ENCODE data around the gene ACOT11. TPM values are rescaled to one million over a fixed set of nuclear protein-coding genes. Genes with fewer than 3 reads are reported as not detected.
A peak's percentile ranks its signal among the peaks of the same experiment; 100 is the strongest.

Gene ACOT11
- total and polyA plus RNA-seq, 2 of the 13 experiments (the other 11 are each of a cell fraction or from before 2014, with no cell fraction given): 2.6 to 3.3 TPM

DNA sequence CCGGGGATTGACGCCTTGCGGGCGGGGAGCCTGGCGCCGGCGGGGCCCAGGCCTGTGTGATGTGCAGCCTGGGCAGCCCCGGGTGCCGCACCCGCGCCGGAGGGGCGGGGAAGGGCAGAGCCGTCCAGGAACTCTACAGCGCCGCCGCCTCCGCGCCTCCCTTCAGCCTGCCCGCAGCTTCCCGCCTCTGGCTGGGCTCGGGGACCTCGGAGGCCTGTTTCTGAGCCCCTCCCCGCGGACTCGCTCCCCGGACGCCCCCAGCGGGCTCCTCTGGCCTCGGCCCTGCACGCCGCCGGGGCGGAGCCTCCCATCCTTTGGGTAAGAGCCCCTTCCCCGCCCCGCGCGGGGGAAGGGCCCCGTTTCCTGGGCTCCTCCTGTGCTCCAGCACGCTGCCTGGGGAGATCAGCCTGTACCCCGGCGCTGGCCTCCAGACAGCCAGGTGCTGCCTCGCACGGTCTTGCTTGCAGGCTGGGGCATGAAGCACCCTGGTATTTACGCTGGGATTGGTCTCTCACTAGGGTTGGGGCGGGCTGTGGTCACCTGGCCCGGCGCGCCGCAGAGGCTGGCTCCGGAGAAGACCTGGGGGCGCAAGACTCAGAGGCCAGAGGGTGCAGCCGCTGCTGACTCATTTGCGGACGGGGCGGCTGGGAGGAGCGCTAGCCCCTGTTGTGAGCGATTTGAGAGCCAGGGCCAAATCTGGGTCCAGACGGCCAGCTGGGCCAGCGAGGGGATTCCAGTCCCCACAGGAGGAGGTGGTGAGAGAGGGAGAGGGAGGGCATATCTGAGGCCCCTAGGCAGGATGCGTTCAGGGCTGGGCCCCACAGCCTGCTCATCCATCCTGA lies 5.7 kb upstream of the ACOT11 start (continued):
- TF ChIP-seq ZNF512 (CRISPR knock-in tag; IDR thresholded peaks at IDR 0.05) (no peak), POGZ (CRISPR knock-in tag; IDR thresholded peaks at IDR 0.05) (no peak; the same call in 1 of the 2 replicates), ZSCAN20 (CRISPR knock-in tag; IDR thresholded peaks at IDR 0.05; ENCODE audit: borderline replicate concordance) (no peak; the same call in 1 of the 2 replicates), MBD4 (IDR thresholded peaks at IDR 0.05; ENCODE audit: borderline replicate concordance, low read length) (no peak), ZNF550 (CRISPR knock-in tag; IDR thresholded peaks at IDR 0.05; ENCODE audit: borderline replicate concordance) (no peak), ZNF768 (CRISPR knock-in tag; IDR thresholded peaks at IDR 0.05) (peak; percentile 40; the same call in 1 of the 2 replicates), SRSF4 (IDR thresholded peaks at IDR 0.05; ENCODE audit: low read depth, low read length, poor library complexity, severe bottlenecking) (no peak), ZNF589 (CRISPR knock-in tag; conservative IDR thresholded peaks at IDR 0.05) (0 out of 2 replicates have a peak, but pooled peaks have one; percentile 72), ZSCAN22 (CRISPR knock-in tag; IDR thresholded peaks at IDR 0.05) (no peak), SMYD3 (CRISPR knock-in tag; IDR thresholded peaks at IDR 0.05) (no peak), ZNF615 (CRISPR knock-in tag; IDR thresholded peaks at IDR 0.05; ENCODE audit: borderline replicate concordance) (no peak), MBNL3 (CRISPR knock-in tag; conservative IDR thresholded peaks at IDR 0.05) (no peak), ZNF614 (CRISPR knock-in tag; IDR thresholded peaks at IDR 0.05; ENCODE audit: borderline replicate concordance) (peak; percentile 28; the same call in 1 of the 2 replicates), ZNF17 (CRISPR knock-in tag; IDR thresholded peaks at IDR 0.05) (no peak), ZIK1 (CRISPR knock-in tag; IDR thresholded peaks at IDR 0.05; ENCODE audit: borderline replicate concordance, low read depth) (peak; percentile 57; the same call in 1 of the 2 replicates), AGO2 (optimal IDR thresholded peaks at IDR 0.05; ENCODE audit: low read depth, low read length) (no peak), JUN (CRISPR knock-in tag; IDR thresholded peaks at IDR 0.05) (no peak), ZNF337 (CRISPR knock-in tag; IDR thresholded peaks at IDR 0.05; ENCODE audit: borderline replicate concordance, low read depth) (peak; percentile 45; the same call in 1 of the 2 replicates), RAD51 (IDR thresholded peaks at IDR 0.05; ENCODE audit: borderline replicate concordance) (no peak), ZNF253 (CRISPR knock-in tag; IDR thresholded peaks at IDR 0.05; ENCODE audit: borderline replicate concordance) (peak; percentile 72; the same call in 1 of the 2 replicates), KMT2A (CRISPR knock-in tag; IDR thresholded peaks at IDR 0.05) (peak; percentile 63; the same call in 1 of the 2 replicates), ZEB1 (IDR thresholded peaks at IDR 0.05; ENCODE audit: insufficient replicate concordance, low read depth) (no peak), ISX (CRISPR knock-in tag; conservative IDR thresholded peaks at IDR 0.05) (0 out of 2 replicates have a peak, but pooled peaks have one; percentile 76), DMAP1 (CRISPR knock-in tag; IDR thresholded peaks at IDR 0.05) (peak; percentile 57)
- TF ChIP-seq, protein P1, sequence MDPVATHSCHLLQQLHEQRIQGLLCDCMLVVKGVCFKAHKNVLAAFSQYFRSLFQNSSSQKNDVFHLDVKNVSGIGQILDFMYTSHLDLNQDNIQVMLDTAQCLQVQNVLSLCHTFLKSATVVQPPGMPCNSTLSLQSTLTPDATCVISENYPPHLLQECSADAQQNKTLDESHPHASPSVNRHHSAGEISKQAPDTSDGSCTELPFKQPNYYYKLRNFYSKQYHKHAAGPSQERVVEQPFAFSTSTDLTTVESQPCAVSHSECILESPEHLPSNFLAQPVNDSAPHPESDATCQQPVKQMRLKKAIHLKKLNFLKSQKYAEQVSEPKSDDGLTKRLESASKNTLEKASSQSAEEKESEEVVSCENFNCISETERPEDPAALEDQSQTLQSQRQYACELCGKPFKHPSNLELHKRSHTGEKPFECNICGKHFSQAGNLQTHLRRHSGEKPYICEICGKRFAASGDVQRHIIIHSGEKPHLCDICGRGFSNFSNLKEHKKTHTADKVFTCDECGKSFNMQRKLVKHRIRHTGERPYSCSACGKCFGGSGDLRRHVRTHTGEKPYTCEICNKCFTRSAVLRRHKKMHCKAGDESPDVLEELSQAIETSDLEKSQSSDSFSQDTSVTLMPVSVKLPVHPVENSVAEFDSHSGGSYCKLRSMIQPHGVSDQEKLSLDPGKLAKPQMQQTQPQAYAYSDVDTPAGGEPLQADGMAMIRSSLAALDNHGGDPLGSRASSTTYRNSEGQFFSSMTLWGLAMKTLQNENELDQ (CRISPR knock-in tag; IDR thresholded peaks at IDR 0.05; ENCODE audit: borderline replicate concordance): no peak
- TF ChIP-seq, protein P2, sequence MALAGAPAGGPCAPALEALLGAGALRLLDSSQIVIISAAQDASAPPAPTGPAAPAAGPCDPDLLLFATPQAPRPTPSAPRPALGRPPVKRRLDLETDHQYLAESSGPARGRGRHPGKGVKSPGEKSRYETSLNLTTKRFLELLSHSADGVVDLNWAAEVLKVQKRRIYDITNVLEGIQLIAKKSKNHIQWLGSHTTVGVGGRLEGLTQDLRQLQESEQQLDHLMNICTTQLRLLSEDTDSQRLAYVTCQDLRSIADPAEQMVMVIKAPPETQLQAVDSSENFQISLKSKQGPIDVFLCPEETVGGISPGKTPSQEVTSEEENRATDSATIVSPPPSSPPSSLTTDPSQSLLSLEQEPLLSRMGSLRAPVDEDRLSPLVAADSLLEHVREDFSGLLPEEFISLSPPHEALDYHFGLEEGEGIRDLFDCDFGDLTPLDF (CRISPR knock-in tag; IDR thresholded peaks at IDR 0.05): peak; percentile 83

Data from HepG2 (cell line).